A673 (cell line): ENCODE results near the gene RPIA. TPM values are rescaled to one million over a fixed set of nuclear protein-coding genes. Genes with fewer than 3 reads are reported as not detected.

Experiments used
- BruUV-seq: library from RNA; stranded (reverse); fragments of 400-500 nt; replicated peaks from 2 replicates; lab custom pipeline; 2021; lab: Mats Ljungman, UMichigan
- CTCF ChIA-PET: fragments of 300-600 bp; sonication (Branson Sonifier 250); formaldehyde crosslinking; loops from one replicate; lab custom pipeline; 2022; ENCODE audit warnings: antibody characterized with exemption; lab: Charles Lee
- POLR2A ChIA-PET: fragments of 300-600 bp; sonication (Branson Sonifier 250); formaldehyde crosslinking; loops from one replicate; lab custom pipeline; 2022; ENCODE audit warnings: antibody characterized with exemption; ENCODE audit not compliant: low non-redundant PET; lab: Charles Lee
- DNase-seq: peaks from one replicate; pipeline ENCODE4 v3.0.0-alpha.2; 2015; ENCODE audit warnings: low spot score
- H3K27ac ChIP-seq: fragments of 200-600 bp; sonication (generic); 2 replicates; pipeline ENCODE4 v1.5.1; 2016; ENCODE audit warnings: mixed run types, low read depth, mild to moderate bottlenecking, mixed read lengths, antibody characterized with exemption, low read length; ENCODE audit not compliant: poor library complexity, severe bottlenecking
- H3K27me3 ChIP-seq: fragments of 200-600 bp; sonication (generic); replicated peaks from 2 replicates; pipeline ENCODE4 v1.6.1; 2017; ENCODE audit warnings: mixed run types, low read depth, mild to moderate bottlenecking, mixed read lengths, antibody characterized with exemption, low read length; ENCODE audit not compliant: insufficient read depth, poor library complexity
- H3K36me3 ChIP-seq: fragments of 200-600 bp; sonication (generic); 2 replicates; pipeline ENCODE4 v1.6.1; 2016; ENCODE audit warnings: mixed run types, mild to moderate bottlenecking, mixed read lengths, antibody characterized with exemption, low read length; ENCODE audit not compliant: insufficient read depth, poor library complexity, severe bottlenecking
- H3K4me1 ChIP-seq: fragments of 200-600 bp; sonication (generic); 2 replicates; pipeline ENCODE4 v1.6.1; 2017; ENCODE audit warnings: mixed run types, mild to moderate bottlenecking, mixed read lengths, antibody characterized with exemption, low read length; ENCODE audit not compliant: insufficient read depth, poor library complexity, severe bottlenecking
- H3K4me3 ChIP-seq: fragments of 200-600 bp; sonication (generic); 2 replicates; pipeline ENCODE4 v1.5.1; 2016; ENCODE audit warnings: low read depth, mixed run types, mild to moderate bottlenecking, mixed read lengths, low read length; ENCODE audit not compliant: poor library complexity, severe bottlenecking
- H3K9me3 ChIP-seq: fragments of 200-600 bp; sonication (generic); 2 replicates; pipeline ENCODE4 v1.6.1; 2016; ENCODE audit warnings: mixed run types, low read depth, mild to moderate bottlenecking, mixed read lengths, antibody characterized with exemption, low read length; ENCODE audit not compliant: poor library complexity, severe bottlenecking
- EZH2 ChIP-seq: fragments of 200-600 bp; sonication (generic); IDR thresholded peaks from 2 replicates; pipeline ENCODE4 v1.6.1; 2017; ENCODE audit warnings: borderline replicate concordance, low read depth, mild to moderate bottlenecking, mixed read lengths, antibody characterized with exemption, low read length; ENCODE audit not compliant: poor library complexity, severe bottlenecking
- intact Hi-C: fragments of 100-400 bp; cut with micrococcal nuclease; formaldehyde crosslinking; loops from one replicate; pipeline ENCODE4 v1.10.0; 2022; ENCODE audit not compliant: unreplicated experiment
- total RNA-seq: library from RNA; stranded (reverse); gene quantifications from 2 replicates; pipeline ENCODE4 v1.2.3, GENCODE V29; 2021
- TF ChIP-seq, protein P1 (sequence below): fragments of 300-800, 200-600 bp; sonication (generic); conservative IDR thresholded peaks from 2 replicates; pipeline ENCODE4 v1.5.1; 2017; ENCODE audit warnings: low read depth, mild to moderate bottlenecking, antibody characterized with exemption, low read length, moderate library complexity, mixed read lengths

RPIA gene
- total RNA-seq, 1 experiment from 2014 or later, result 28.6 TPM

DNA sequence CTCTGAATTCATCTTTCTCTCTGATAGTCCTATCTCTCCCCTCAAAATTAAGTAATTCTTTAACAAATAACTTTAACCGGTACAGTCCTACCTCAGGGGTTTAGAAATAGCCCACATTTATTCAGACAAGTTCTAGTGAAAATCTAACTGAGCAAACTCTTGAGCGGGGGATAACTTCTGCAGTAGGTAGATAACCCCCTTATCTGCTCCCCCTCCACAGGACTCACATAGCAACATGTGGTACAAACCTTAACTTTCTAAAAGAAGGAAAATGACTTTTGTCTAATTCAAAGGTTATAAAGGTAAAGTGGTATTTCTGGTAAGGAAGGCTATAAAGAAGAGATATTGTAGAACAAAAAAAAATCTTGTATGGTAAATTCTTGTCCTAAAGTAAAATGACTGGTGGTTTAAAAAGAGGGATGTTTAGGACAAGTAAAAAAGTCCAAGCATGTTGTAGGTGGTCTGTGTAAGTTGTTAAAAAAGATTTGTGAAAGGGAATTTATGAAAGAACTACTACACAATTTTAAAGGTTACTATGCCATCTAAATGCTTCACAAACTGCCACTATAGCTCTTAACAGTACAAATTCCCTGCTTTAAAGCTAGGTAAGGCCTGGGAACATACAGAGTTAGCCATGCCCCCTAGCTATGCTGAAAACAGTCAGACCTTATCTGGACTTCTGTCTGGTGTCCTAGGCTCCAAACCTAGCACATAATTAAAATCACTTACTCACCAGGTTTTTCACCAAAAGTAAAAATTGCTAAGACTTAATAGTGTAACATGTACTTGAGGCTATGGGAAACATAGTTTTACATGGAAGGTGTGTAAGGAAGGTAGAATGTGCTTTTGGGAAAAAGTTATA lies 8.1 kb upstream of the RPIA start:
- no peak overlapping the region for H3K27ac ChIP-seq
- H3K27me3 ChIP-seq, result no peaks in the 10 kb centered on the region
- no peaks in the 10 kb centered on the region for H3K36me3 ChIP-seq
- TF ChIP-seq, protein P1, sequence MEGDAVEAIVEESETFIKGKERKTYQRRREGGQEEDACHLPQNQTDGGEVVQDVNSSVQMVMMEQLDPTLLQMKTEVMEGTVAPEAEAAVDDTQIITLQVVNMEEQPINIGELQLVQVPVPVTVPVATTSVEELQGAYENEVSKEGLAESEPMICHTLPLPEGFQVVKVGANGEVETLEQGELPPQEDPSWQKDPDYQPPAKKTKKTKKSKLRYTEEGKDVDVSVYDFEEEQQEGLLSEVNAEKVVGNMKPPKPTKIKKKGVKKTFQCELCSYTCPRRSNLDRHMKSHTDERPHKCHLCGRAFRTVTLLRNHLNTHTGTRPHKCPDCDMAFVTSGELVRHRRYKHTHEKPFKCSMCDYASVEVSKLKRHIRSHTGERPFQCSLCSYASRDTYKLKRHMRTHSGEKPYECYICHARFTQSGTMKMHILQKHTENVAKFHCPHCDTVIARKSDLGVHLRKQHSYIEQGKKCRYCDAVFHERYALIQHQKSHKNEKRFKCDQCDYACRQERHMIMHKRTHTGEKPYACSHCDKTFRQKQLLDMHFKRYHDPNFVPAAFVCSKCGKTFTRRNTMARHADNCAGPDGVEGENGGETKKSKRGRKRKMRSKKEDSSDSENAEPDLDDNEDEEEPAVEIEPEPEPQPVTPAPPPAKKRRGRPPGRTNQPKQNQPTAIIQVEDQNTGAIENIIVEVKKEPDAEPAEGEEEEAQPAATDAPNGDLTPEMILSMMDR, result no peak
- TF ChIP-seq EZH2, result no peak
- H3K4me3 ChIP-seq, result no peak overlapping the region
- peaks cover 26% of the 10 kb centered on the region for H3K9me3 ChIP-seq
- intact Hi-C loops, result no loop called here
- no peak for DNase-seq
- H3K4me1 ChIP-seq, result no peaks in the 10 kb centered on the region
- POLR2A ChIA-PET, result no interaction called here
- no TSS peak for BruUV-seq
- CTCF ChIA-PET, result no interaction called here

GRCh38 chr2:88684519-88684918 lies 7.0 kb upstream of the RPIA start:
- no peak for TF ChIP-seq EZH2
- TF ChIP-seq, protein P1, result no peak
- intact Hi-C loops, result no loop called here
- no peaks in the 10 kb centered on the region for H3K4me1 ChIP-seq
- no peaks in the 10 kb centered on the region for H3K27me3 ChIP-seq
- ChIA-PET CTCF (no interaction called here), POLR2A (no interaction called here)
- no TSS peak for BruUV-seq
- DNase-seq, result no peak
- no peak overlapping the region for H3K4me3 ChIP-seq
- no peaks in the 10 kb centered on the region for H3K36me3 ChIP-seq
- no peak overlapping the region for H3K27ac ChIP-seq
- peaks cover 26% of the 10 kb centered on the region for H3K9me3 ChIP-seq

- TF ChIP-seq EZH2, result no peak
- TF ChIP-seq, protein P1, result no peak
- no TSS peak for BruUV-seq
- CTCF ChIA-PET, result no interaction called here
Measured at GRCh38 chr2:88686320-88686719, 5.2 kb upstream of the RPIA start.

More at GRCh38 chr2:88686320-88686719, 5.2 kb upstream of the RPIA start:
- H3K9me3 ChIP-seq, result peaks cover 26% of the 10 kb centered on the region
- H3K27me3 ChIP-seq, result no peaks in the 10 kb centered on the region
- intact Hi-C loops, result no loop called here
- H3K27ac ChIP-seq, result no peak overlapping the region
- no peak for DNase-seq
- no peaks in the 10 kb centered on the region for H3K36me3 ChIP-seq
- POLR2A ChIA-PET, result no interaction called here
- no peak overlapping the region for H3K4me3 ChIP-seq
- no peaks in the 10 kb centered on the region for H3K4me1 ChIP-seq
